Transverse colon (tissue), 4 donors: ENCODE data around the gene RNF146. TPM values are rescaled to one million over a fixed set of nuclear protein-coding genes. Genes with fewer than 3 reads are reported as not detected.

Experiments used
- DNase-seq: peaks from one replicate; pipeline ENCODE4 v3.0.0-alpha.2; 2019
- H3K27ac ChIP-seq, 4 donors: fragments of 200-600 bp; sonication (generic); 2 replicates each; pipeline ENCODE4 v1.5.1; 2016 to 2018; ENCODE audit warnings: inconsistent platforms in 4 of 4
- H3K27me3 ChIP-seq: fragments of 200-600 bp; sonication (generic); 2 replicates; pipeline ENCODE4 v1.5.1; 2017; ENCODE audit warnings: inconsistent platforms
- H3K36me3 ChIP-seq, 4 donors: fragments of 200-600 bp; sonication (generic); 2 replicates each; pipeline ENCODE4 v1.5.1; 2017 to 2019; ENCODE audit warnings: inconsistent platforms in 4 of 4
- H3K4me1 ChIP-seq, 4 donors: fragments of 200-600 bp; sonication (generic); 2 replicates each; pipeline ENCODE4 v1.5.1; 2017 to 2020; ENCODE audit warnings: inconsistent platforms in 4 of 4
- H3K4me3 ChIP-seq, 4 donors: fragments of 200-600 bp; sonication (generic); 1 replicate in 1 of 4; 2 replicates in 3 of 4; pipeline versions ENCODE4 v1.5.1 to v1.6.1; 2017 to 2019; ENCODE audit warnings: inconsistent platforms in 4 of 4
- H3K9me3 ChIP-seq, 2 donors: fragments of 200-600 bp; sonication (generic); 2 replicates each; pipeline ENCODE4 v1.5.1; 2017 to 2019; ENCODE audit warnings: inconsistent platforms in 2 of 2
- CTCF ChIP-seq, 5 experiments: fragments of 200-600 bp in 3 of 5; fragments of 450-650 bp in 2 of 5; sonication (generic) in 3 of 5; IDR thresholded peaks; 1 replicate in 2 of 5; 2 replicates in 3 of 5; pipeline ENCODE4 v1.5.1; 2016 to 2017; ENCODE audit warnings: antibody characterized with exemption in 5 of 5, inconsistent platforms in 3 of 5, mild to moderate bottlenecking in 2 of 5, moderate library complexity in 1 of 5
- EP300 ChIP-seq: sonication (generic); formaldehyde crosslinking; IDR thresholded peaks from one replicate; pipeline ENCODE4 v1.6.1; 2017; ENCODE audit warnings: antibody characterized with exemption, low read depth
- POLR2A ChIP-seq: fragments of 450-650 bp; IDR thresholded peaks from one replicate; pipeline ENCODE4 v1.6.1; 2016; ENCODE audit warnings: antibody characterized with exemption, mild to moderate bottlenecking, moderate library complexity
- POLR2AphosphoS5 ChIP-seq, 3 donors: sonication (generic); formaldehyde crosslinking; IDR thresholded peaks; one replicate each; pipeline ENCODE4 v1.6.1; 2016; ENCODE audit warnings: antibody characterized with exemption in 3 of 3
- whole genome bisulfite sequencing, 2 donors: methylation state at CpG; one replicate each; pipeline ENCODE4 v1.1.5; 2018; ENCODE audit warnings: low coverage in 1 of 2; 5-methylcytosine and 5-hydroxymethylcytosine counted together
- in situ Hi-C, 4 donors: fragments of 200-750 bp; cut with MboI; loops; one replicate each; pipeline versions ENCODE4 v1.15.0 to v1.15.1; 2017; ENCODE audit warnings: low sequenced_read_pairs in 3 of 4, low pct_ligation_motif_present in 1 of 4, low pct_unique_long_range_greater_than_20kb in 1 of 4
- intact Hi-C: fragments of 100-400 bp; cut with DNase I; formaldehyde crosslinking; loops from one replicate; pipeline ENCODE4 v1.15.1; 2023; ENCODE audit warnings: low total_unique reads
- total RNA-seq, 4 donors: library from RNA; depleted of rRNA; stranded (reverse); fragments of >200 nt; gene quantifications; one replicate each; pipeline ENCODE4 v1.1.0, GENCODE V29; 2016

The RNF146 gene
- total RNA-seq, 4 donors from 2014 or later: 10.3 to 58.1 (median 29.0) TPM

- TF ChIP-seq EP300: no peak
- TF ChIP-seq POLR2A: no peak
- TF ChIP-seq POLR2AphosphoS5 (IDR thresholded peaks at IDR 0.05): no peak
- no peak for TF ChIP-seq CTCF (IDR thresholded peaks at IDR 0.05)
- in situ Hi-C loops: loop anchor here in 1 of 4 donors (10.0 to 25.0 kb wide), 2 partner anchors 111 to 244 kb away; no protein-coding TSS in a partner anchor
- Histone ChIP-seq H3K36me3 (peaks cover 0 to 12% (median 0%) of the 10 kb centered on the region in 4 donors), H3K9me3 (no peaks in the 10 kb centered on the region), H3K4me3 (no peak overlapping the region), H3K4me1 (peaks cover 0 to 40% (median 12%) of the 10 kb centered on the region in 4 donors), H3K27ac (no peak overlapping the region), H3K27me3 (no peaks in the 10 kb centered on the region)
- 73 to 78% methylated on average over 6 of the region's 6 CpGs for WGBS, 2 donors
- DNase-seq: no peak
- intact Hi-C loops: loop anchor here (5.0 kb wide), 2 partner anchors 221 to 236 kb away; no protein-coding TSS in a partner anchor
These were observed 34.6 kb downstream of the RNF146 start for GRCh38 chr6:127301199-127301700.

DNA sequence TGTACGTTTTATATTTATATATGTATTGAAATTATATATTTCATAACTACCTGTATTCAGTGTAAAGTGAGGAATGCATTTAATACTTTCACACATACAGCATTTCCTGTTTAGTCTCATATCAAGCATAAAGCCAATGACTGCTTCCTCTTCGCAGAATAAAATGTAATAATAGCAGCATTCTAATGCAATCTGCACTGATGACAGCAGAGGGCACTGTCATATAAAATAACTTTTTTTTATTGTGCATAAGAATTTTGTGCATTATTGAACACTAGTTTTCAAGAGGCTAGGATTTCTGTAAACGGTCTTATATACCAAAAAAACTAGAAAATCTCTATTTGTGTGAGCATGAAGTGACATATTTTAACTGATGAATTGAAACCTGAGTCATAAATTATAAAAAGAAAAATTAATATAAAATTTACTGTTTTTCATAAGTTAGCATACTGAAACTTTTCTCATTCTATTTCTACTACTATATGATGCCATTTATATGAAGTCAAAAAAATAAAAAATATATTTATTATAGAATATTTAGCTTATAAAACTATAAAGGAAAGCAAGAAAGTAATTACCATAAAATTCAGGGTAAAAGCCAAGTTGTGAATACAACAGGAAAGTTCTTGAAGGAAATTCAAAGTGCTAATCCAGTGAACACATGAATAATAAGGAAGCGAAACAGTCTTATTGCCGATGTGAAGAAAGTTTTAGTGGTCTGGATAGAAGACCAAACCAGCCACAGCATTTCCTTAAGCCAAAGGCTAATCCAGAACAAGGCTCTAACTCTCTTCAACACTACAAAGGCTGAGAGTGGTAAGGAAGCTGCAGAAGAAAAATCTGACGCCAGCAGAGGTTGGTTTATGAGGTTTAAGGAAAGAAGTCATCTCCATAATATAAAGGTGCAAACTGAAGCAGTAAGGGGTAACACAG lies 36.3 kb downstream of the RNF146 start:
- intact Hi-C loops: loop anchor here (5.0 kb wide), 2 partner anchors 219 to 234 kb away; no protein-coding TSS in a partner anchor
- TF ChIP-seq CTCF (IDR thresholded peaks at IDR 0.05) (peak; percentile 69 to 74 (median 70)), POLR2A (no peak), POLR2AphosphoS5 (IDR thresholded peaks at IDR 0.05) (peak in 1 of 3 donors; percentile 8), EP300 (no peak)
- Histone ChIP-seq H3K27me3 (no peaks in the 10 kb centered on the region), H3K4me1 (peaks cover 0 to 40% (median 12%) of the 10 kb centered on the region in 4 donors), H3K4me3 (no peak overlapping the region), H3K9me3 (peaks cover 0 to 4% of the 10 kb centered on the region in 2 donors), H3K36me3 (peaks cover 0 to 15% (median 0%) of the 10 kb centered on the region in 4 donors), H3K27ac (peak overlapping the region in 3 of 4 donors; percentile 34 to 65 (median 65))
- in situ Hi-C loops: loop anchor here in 1 of 4 donors (10.0 to 25.0 kb wide), 2 partner anchors 109 to 242 kb away; no protein-coding TSS in a partner anchor
- peak; percentile 47 for DNase-seq
- 15 to 17% methylated on average over 6 of the region's 6 CpGs for WGBS, 2 donors

- peaks cover 0 to 4% of the 10 kb centered on the region in 2 donors for H3K9me3 ChIP-seq
- H3K27me3 ChIP-seq: no peaks in the 10 kb centered on the region
- no peak overlapping the region for H3K4me3 ChIP-seq
- H3K36me3 ChIP-seq: peaks cover 0 to 15% (median 0%) of the 10 kb centered on the region in 4 donors
- TF ChIP-seq EP300 (no peak), POLR2AphosphoS5 (IDR thresholded peaks at IDR 0.05) (no peak)
- H3K27ac ChIP-seq: peak overlapping the region in 3 of 4 donors; percentile 34 to 65 (median 65)
- in situ Hi-C loops (loop anchor here in 1 of 4 donors (10.0 to 25.0 kb wide), 2 partner anchors 108 to 241 kb away; no protein-coding TSS in a partner anchor), intact Hi-C loops (loop anchor here (5.0 kb wide), 2 partner anchors 218 to 233 kb away; no protein-coding TSS in a partner anchor)
- H3K4me1 ChIP-seq: peaks cover 0 to 40% (median 12%) of the 10 kb centered on the region in 4 donors
- DNase-seq: no peak
- 94% methylated on average over 3 of the region's 3 CpGs; no CpG with 5 or more reads in 1 of the 2 donors for WGBS, 2 donors
These were observed 37.3 kb downstream of the RNF146 start for GRCh38 chr6:127303917-127304316.

GRCh38 chr6:127305741-127306140 lies 39.1 kb downstream of the RNF146 start:
- intact Hi-C loops: no loop called here
- Histone ChIP-seq H3K4me3 (no peak overlapping the region), H3K27ac (no peak overlapping the region), H3K27me3 (no peaks in the 10 kb centered on the region), H3K4me1 (peaks cover 0 to 32% (median 12%) of the 10 kb centered on the region in 4 donors), H3K36me3 (peaks cover 0 to 11% (median 0%) of the 10 kb centered on the region in 4 donors), H3K9me3 (peaks cover 0 to 4% of the 10 kb centered on the region in 2 donors)
- TF ChIP-seq EP300: no peak
- TF ChIP-seq POLR2A: no peak
- TF ChIP-seq POLR2AphosphoS5 (IDR thresholded peaks at IDR 0.05): no peak
- TF ChIP-seq CTCF (IDR thresholded peaks at IDR 0.05): no peak
- WGBS, 2 donors: 89 to 100% methylated on average over 1 of the region's 1 CpG
- in situ Hi-C loops: loop anchor here in 1 of 4 donors (10.0 to 25.0 kb wide), 2 partner anchors 107 to 239 kb away; no protein-coding TSS in a partner anchor
- no peak for DNase-seq
